Fibroblast of lung (primary cell): ENCODE data around the gene PTPN5. TPM values are rescaled to one million over a fixed set of nuclear protein-coding genes. Genes with fewer than 3 reads are reported as not detected.

Experiments
- DNase-seq, 2 donors: peaks; one replicate each; pipeline versions ENCODE4 v3.0.0 to v3.0.0-alpha.2; 2010; ENCODE audit warnings: low read depth in 2 of 2
- H2AFZ ChIP-seq: 2 replicates; pipeline ENCODE4 v1.5.1; 2012; ENCODE audit warnings: low read length, control low read depth, inconsistent platforms
- H3K27ac ChIP-seq: 2 replicates; pipeline ENCODE4 v1.5.1; 2011; ENCODE audit warnings: low read length, control low read depth; ENCODE audit not compliant: insufficient read depth
- H3K27me3 ChIP-seq: 2 replicates; pipeline ENCODE4 v1.5.1; 2011; ENCODE audit warnings: mild to moderate bottlenecking, low read length; ENCODE audit not compliant: control insufficient read depth, insufficient read depth
- H3K36me3 ChIP-seq: 2 replicates; pipeline ENCODE4 v1.5.1; 2011; ENCODE audit warnings: low read length; ENCODE audit not compliant: control insufficient read depth, insufficient read depth
- H3K4me1 ChIP-seq: 2 replicates; pipeline ENCODE4 v1.5.1; 2011; ENCODE audit warnings: low read length; ENCODE audit not compliant: control insufficient read depth, insufficient read depth; ENCODE audit errors: extremely low read depth
- H3K4me2 ChIP-seq: 2 replicates; pipeline ENCODE4 v1.5.1; 2011; ENCODE audit warnings: low read length, control low read depth; ENCODE audit not compliant: insufficient read depth; ENCODE audit errors: extremely low read depth
- H3K4me3 ChIP-seq, 4 experiments: fragments of 200-600 bp in 1 of 4; sonication (generic) in 1 of 4; replicated peaks in 1 of 4; 2 replicates each; pipeline ENCODE4 v1.5.1; 2011 to 2016; ENCODE audit warnings: low read length in 4 of 4, low read depth in 3 of 4, mild to moderate bottlenecking in 3 of 4, control low read depth in 2 of 4, inconsistent platforms in 1 of 4, mixed read lengths in 1 of 4; ENCODE audit not compliant: insufficient read depth in 1 of 4; ENCODE audit errors: control extremely low read depth in 1 of 4
- H3K79me2 ChIP-seq: 2 replicates; pipeline ENCODE4 v1.5.1; 2012; ENCODE audit warnings: mild to moderate bottlenecking, low read length, inconsistent platforms; ENCODE audit not compliant: control insufficient read depth, insufficient read depth
- H3K9ac ChIP-seq: 2 replicates; pipeline ENCODE4 v1.5.1; 2011; ENCODE audit warnings: mild to moderate bottlenecking, low read length, control low read depth; ENCODE audit not compliant: insufficient read depth
- H3K9me3 ChIP-seq: 2 replicates; pipeline ENCODE4 v1.5.1; 2012; ENCODE audit warnings: low read depth, low read length; ENCODE audit not compliant: control insufficient read depth, insufficient read depth
- H4K20me1 ChIP-seq: 2 replicates; pipeline ENCODE4 v1.5.1; 2011; ENCODE audit warnings: low read length; ENCODE audit not compliant: control insufficient read depth, insufficient read depth; ENCODE audit errors: extremely low read depth
- EZH2 ChIP-seq: IDR thresholded peaks from 2 replicates; pipeline ENCODE4 v1.5.1; 2012; ENCODE audit warnings: low read length, control low read depth, mild to moderate bottlenecking; ENCODE audit errors: missing control alignments
- polyA plus RNA-seq, 2 donors: library from polyadenylated mRNA; depleted of rRNA in 1 of 2; stranded (reverse) in 1 of 2; unstranded in 1 of 2; fragments of >200 nt; gene quantifications; 2 replicates each; pipeline ENCODE4 v1.2.1, GENCODE V29; 2011 to 2012; ENCODE audit warnings: missing spikeins in 1 of 2
- total RNA-seq: library from RNA; depleted of rRNA; stranded (reverse); fragments of >200 nt; gene quantifications from 2 replicates; pipeline ENCODE4 v1.2.1, GENCODE V29; 2014
- TF ChIP-seq, protein P1 (sequence below), 2 donors: IDR thresholded peaks in 1 of 2; conservative IDR thresholded peaks in 1 of 2; 1 replicate in 1 of 2; 2 replicates in 1 of 2; pipeline ENCODE4 v1.5.1; 2011 to 2012; ENCODE audit warnings: low read length in 2 of 2, control low read depth in 1 of 2, inconsistent platforms in 1 of 2, low read depth in 1 of 2, mild to moderate bottlenecking in 1 of 2

The PTPN5 gene
- total and polyA plus RNA-seq, 2 donors (not counting 1 experiment from before 2014, with no cell fraction given): not detected

DNA sequence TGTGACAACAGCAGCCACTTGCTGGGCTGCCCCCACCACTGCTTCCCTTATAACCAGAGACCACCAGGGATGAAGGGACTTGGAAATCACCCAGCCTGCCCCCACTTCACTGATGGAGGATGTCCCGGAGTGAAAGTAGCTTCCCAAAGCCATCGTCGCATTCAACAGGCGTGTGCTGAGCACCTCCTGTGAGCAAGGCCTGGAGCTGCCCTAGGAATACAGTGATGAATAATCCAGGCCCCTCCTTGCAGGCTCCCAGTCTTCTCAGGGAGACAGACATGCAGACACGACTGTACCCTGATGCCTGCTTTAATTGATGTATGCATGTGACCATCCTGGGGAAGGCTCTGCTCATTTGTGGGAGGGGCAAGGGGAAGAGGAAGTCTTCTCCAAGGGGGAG, 22.6 kb downstream of the PTPN5 start:
- H3K4me2 ChIP-seq: no peak overlapping the region
- no peak overlapping the region for H2AFZ ChIP-seq

GRCh38 chr11:18768472-18768901, 23.1 kb downstream of the PTPN5 start:
- Histone ChIP-seq H3K4me1 (no peaks in the 10 kb centered on the region), H3K4me3 (no peak overlapping the region), H4K20me1 (no peaks in the 10 kb centered on the region), H3K27ac (no peak overlapping the region), H3K27me3 (peaks cover 7% of the 10 kb centered on the region), H3K9ac (no peak overlapping the region), H3K4me2 (no peak overlapping the region), H3K36me3 (no peaks in the 10 kb centered on the region), H2AFZ (no peak overlapping the region), H3K79me2 (no peaks in the 10 kb centered on the region), H3K9me3 (no peaks in the 10 kb centered on the region)
- TF ChIP-seq, protein P1, sequence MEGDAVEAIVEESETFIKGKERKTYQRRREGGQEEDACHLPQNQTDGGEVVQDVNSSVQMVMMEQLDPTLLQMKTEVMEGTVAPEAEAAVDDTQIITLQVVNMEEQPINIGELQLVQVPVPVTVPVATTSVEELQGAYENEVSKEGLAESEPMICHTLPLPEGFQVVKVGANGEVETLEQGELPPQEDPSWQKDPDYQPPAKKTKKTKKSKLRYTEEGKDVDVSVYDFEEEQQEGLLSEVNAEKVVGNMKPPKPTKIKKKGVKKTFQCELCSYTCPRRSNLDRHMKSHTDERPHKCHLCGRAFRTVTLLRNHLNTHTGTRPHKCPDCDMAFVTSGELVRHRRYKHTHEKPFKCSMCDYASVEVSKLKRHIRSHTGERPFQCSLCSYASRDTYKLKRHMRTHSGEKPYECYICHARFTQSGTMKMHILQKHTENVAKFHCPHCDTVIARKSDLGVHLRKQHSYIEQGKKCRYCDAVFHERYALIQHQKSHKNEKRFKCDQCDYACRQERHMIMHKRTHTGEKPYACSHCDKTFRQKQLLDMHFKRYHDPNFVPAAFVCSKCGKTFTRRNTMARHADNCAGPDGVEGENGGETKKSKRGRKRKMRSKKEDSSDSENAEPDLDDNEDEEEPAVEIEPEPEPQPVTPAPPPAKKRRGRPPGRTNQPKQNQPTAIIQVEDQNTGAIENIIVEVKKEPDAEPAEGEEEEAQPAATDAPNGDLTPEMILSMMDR (conservative IDR thresholded peaks at IDR 0.05 in 1 of 2, IDR thresholded peaks at IDR 0.05 in 1 of 2; ENCODE audit: low read depth in 1 of 2, low read length in 2 of 2): no peak
- TF ChIP-seq EZH2: no peak
- no peak for DNase-seq

More for the DNA sequence above, 22.6 kb downstream of the PTPN5 start:
- Histone ChIP-seq H3K27ac (no peak overlapping the region), H3K9ac (no peak overlapping the region), H3K36me3 (no peaks in the 10 kb centered on the region), H3K79me2 (no peaks in the 10 kb centered on the region), H4K20me1 (no peaks in the 10 kb centered on the region), H3K27me3 (peaks cover 10% of the 10 kb centered on the region), H3K9me3 (no peaks in the 10 kb centered on the region), H3K4me1 (no peaks in the 10 kb centered on the region), H3K4me3 (no peak overlapping the region)
- TF ChIP-seq, protein P1 (conservative IDR thresholded peaks at IDR 0.05 in 1 of 2, IDR thresholded peaks at IDR 0.05 in 1 of 2; ENCODE audit: low read depth in 1 of 2, low read length in 2 of 2): no peak
- no peak for TF ChIP-seq EZH2
- no peak for DNase-seq

DNA sequence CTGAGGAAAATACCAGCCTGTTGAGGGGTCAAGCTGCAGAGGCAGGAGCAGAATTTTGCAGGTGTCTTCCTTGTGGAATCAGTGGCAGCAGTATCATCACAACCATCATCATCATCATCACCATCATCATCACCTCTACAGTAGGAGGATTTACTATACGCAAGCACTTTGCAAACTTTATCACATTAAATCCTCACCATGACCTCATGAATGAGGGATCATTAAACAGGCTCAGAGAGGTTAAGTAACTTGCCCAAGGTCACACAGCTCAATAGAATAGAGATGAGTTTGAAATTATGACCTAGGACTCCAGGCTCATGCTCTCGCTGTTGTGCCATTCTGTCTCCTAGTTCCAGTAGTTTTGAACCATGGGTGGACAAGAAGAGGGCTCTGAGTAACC, 25.6 kb downstream of the PTPN5 start:
- H2AFZ ChIP-seq: no peak overlapping the region
- H3K4me2 ChIP-seq: no peak overlapping the region
- no peak for DNase-seq
- no peaks in the 10 kb centered on the region for H3K79me2 ChIP-seq
- no peaks in the 10 kb centered on the region for H3K4me1 ChIP-seq
- no peaks in the 10 kb centered on the region for H3K9me3 ChIP-seq
- H3K9ac ChIP-seq: no peak overlapping the region
- H3K4me3 ChIP-seq: no peak overlapping the region
- no peak for TF ChIP-seq EZH2
- TF ChIP-seq, protein P1 (conservative IDR thresholded peaks at IDR 0.05 in 1 of 2, IDR thresholded peaks at IDR 0.05 in 1 of 2; ENCODE audit: low read depth in 1 of 2, low read length in 2 of 2): no peak
- no peaks in the 10 kb centered on the region for H3K36me3 ChIP-seq
- H3K27ac ChIP-seq: no peak overlapping the region
- H4K20me1 ChIP-seq: no peaks in the 10 kb centered on the region
- peaks cover 2% of the 10 kb centered on the region for H3K27me3 ChIP-seq
